CD4-positive, alpha-beta T cell treated with Interleukin-2 at 100 ng/mL for 4 hours (primary cell): ENCODE results near the gene TMPRSS5.

ENCODE experiments used
- DNase-seq: peaks from one replicate; pipeline ENCODE4 v3.0.0-alpha.2; 2020; ENCODE audit warnings: low spot score

Gene TMPRSS5

DNA sequence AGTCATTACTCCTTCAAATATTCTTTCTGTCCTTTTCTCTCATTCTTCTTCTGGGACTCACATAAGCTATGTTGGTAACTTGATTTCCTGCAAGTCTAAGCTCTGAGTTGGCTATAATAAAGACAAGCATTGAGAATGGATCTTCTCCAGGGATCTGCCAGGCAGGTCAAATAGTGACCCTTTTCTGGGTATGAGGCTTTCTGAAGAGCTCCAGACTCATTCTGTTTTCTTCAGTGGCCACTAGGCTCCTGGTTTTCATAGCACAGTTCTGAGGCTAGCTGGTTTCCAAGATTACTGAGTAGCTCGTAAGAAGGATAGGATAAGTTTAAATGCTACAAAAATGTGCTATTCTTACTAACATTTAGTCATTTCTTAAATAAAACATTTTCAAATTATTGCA is 38.3 kb downstream of the TMPRSS5 start:
- no peak for DNase-seq

DNA sequence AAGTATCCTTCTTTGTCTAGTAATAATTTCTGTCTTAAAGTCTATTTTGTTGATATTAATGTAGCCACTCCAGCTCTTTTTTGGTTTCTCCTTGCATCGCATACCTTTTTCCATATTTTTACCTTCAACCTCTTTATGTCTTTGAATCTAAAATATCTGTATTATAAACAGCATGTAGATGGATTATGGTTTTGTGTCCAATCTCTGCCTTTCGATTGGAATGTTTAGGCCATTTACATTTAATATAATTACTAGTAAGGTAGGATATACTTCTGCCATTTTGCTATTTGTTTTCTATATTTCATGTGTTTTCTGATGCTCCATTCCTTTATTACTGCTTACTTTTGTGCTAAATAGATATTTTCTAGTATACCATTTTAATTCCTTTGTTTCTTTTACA is 39.5 kb downstream of the TMPRSS5 start:
- DNase-seq: no peak

DNA sequence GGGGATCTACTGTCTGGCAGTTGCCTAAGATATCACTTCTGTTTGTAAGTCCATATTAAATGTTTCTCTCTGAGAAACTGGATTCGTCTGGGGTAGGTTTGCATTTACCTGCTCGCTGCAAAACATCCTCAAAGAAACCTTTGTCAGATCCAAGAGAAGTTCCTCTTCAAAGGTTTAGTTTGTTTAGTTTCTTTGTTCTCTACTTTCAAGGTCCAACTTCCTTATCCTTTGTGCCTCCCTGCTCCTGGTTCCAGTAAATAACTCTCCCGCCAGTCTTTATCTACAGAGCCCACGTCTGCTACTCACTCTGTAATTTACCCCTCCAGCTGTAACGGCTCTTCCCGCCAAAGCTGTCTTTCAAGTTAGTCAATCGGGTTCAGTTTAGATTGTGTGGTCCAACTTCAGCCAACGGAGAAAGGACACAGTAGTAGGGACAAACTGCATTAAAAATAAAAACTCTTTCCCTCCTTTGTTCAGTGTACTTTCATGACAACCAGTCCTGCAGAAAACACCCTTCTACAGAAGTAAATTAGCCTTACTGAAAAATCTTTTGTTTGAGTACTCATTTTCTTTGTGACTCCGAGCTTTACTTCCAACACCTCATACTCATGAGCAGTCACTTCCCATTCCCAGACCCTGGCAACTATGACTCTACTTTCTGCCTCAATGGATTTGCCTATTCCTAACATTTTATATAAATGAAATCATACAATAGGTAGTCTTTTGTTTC is 41.0 kb downstream of the TMPRSS5 start:
- DNase-seq: no peak

DNA sequence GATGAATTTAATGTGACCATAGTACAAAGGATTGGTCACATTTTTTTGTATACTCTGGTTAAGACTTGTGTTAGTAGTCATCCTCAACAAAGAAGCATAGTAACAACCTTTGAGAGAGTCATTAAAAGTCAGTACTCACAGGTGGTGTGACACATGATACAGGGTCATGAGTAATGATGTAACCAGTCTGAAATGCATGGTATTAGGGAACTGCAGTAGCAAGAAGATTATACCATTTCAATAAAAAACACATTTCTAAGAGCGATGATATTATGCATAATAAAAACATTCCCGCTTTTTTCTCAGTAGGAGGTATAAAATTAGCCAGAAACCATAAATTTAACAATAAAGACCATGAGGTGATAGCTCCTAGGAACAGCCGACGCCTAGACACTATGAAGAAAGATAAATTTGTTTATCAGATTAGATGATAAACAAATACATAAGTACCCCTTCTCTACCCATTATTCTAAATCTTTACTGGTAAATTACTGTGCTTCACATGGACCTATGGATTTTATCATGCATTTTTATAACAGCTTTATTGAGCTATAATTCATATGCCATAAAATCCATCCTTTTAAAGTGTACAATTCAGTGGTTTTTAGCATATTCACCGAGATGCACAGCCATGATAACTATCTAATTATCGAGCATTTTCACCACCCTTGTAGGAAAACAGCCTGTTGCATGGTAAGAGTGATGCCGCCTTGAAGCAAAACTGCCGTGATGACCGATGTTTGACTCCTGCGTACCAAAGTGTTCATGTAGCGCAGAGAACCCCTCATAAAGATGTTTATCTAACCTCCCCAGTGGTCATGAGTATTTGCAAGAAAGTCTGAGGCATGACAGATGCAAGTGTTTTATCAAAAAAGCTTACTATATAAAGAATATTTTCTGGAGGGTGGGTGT is 41.8 kb downstream of the TMPRSS5 start:
- no peak for DNase-seq

DNA sequence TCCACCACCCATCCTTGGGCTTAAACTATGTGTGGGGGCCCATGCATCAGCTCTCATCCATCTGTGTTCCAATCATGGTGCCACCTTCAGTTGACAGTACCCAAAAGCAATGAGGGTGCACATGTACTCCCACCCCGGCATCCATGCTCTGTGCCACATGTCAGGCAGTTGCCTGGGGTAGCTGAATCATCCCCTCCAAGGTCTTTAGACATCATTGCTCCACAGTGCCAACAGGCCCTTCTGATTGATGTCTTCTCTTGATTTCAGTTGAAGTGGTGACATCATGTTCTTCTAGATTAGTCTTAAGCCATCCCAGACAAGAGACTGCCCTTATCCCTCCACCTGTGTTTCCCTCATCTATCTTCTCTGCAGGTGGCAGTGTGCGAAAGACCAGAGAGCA is 42.5 kb downstream of the TMPRSS5 start:
- DNase-seq: no peak

DNA sequence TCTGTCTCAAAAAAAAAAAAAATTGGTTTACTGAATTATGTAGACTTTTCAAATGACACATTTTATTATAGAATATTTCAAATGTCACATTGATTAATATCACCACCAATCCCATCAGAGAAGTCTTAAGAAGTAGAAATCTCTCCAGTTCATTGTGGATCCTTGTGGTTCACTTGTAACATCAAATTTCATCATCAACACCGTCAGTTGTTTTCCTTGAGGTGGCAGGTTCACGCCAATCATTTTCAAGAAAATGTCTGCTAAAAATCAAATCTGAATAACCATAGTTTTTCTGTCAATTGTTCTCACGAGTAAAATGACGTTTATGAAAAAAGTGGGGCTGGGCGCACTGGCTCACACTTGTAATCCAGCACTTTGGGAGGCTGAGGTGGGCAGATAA is 50.3 kb downstream of the TMPRSS5 start:
- no peak for DNase-seq

DNA sequence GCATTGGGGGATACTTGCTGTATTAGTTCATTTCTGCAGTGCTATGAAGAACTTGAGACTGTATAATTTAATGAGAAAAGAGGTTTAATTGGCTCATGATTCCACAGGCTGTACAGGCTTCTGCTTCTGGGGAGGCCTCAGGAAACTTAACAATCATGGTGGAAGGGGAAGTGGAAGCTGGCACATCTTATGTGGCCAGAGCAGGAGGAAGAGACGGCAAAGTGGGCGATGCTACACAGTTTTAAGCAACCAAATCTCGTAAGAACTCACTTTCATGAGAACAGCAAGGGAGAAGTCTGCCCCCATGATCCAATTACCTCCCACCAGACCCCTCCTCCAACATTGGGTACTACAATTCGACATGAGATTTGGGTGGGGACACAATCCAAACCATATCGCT is 55.1 kb downstream of the TMPRSS5 start:
- DNase-seq: no peak

DNA sequence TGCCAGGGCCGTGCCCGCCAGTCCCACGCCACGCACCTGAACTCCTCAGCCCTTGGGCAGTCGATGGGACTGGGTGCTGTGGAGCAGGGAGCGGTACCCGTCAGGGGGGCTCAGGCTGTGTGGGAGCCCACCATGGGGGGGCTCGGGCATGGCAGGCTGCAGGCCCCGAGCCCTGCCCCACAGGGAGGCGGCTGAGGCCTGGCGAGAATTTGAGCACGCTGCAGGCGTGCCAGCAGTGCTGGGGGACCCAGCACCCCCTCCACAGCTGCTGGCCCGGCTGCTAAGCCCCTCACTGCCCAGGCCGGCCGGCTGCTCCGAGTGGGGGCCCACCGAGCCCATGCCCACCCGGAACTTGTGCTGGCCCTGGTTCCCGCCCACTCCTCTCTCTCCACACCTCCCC is 56.8 kb downstream of the TMPRSS5 start:
- DNase-seq: no peak

DNA sequence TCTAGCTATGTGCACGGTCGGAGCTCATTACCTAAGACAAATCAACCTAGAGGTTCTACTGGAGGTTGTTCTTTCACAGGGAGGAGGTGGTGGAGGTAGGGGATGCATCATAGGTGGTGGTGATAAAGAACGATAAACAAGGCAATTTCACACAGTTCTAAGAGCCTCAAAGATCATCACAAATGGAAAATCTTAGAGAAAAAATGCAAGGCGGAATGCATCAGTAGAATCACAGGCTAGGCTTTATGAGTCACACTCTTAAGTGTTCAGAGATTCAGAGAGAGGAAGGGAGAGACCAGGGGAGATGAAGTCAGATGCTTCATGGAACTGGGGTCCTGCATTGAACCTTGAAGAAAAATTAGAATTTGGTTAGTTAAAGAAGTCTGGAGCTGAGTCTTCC is 58.3 kb downstream of the TMPRSS5 start:
- no peak for DNase-seq

DNA sequence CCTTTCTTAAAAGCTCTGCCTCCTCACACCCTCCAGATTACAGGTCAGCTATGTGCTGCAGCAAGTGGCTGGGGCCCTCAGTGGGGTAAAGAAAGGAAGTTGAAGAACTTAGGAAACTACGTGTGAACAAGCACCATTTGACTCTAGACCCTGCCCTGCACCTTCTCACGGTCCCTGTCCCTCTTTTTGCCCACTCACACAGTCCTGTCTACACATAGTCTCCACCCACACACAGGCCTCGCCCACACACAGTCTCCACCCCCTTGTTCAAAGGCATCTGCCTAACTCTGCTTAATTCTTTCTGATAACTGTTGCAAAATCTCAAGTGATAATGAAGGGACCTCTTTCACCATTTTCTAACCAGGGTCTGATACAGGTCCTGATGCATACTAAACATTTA is 59.0 kb downstream of the TMPRSS5 start:
- DNase-seq: no peak

DNA sequence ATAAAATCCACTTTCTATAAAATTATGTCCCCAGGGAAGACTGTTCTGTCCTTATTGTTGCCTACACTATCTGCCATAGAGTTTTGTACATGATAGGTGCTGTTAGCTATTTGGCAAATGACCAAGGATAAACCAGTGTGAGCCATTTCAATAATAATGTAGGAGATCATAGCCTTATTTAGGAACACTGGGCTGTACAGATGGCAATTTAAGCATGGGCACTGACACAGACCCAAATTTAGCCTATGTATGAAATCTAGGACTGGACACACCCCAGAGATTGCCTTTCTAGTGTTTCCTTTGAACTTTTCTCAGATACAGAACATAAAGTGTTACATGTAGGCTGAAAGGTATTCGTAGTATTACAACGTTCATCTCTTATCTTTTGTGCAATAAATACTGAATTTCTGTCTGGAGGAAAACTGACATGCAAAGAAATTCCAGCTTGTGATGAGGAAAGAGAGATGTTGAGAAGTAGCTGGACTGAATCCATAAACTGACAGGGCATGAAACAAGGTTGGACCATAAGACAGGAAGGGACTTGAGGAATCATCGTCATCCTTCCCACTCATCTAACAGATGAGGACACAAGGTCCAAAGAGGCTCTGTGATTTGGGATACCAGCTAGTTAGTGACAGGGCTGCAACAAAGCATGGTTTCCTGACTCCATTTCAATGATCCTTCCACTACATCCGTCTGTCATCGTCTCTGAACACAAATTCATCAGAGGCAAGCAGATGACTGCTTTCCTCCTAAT is 60.3 kb downstream of the TMPRSS5 start:
- DNase-seq: no peak

DNA sequence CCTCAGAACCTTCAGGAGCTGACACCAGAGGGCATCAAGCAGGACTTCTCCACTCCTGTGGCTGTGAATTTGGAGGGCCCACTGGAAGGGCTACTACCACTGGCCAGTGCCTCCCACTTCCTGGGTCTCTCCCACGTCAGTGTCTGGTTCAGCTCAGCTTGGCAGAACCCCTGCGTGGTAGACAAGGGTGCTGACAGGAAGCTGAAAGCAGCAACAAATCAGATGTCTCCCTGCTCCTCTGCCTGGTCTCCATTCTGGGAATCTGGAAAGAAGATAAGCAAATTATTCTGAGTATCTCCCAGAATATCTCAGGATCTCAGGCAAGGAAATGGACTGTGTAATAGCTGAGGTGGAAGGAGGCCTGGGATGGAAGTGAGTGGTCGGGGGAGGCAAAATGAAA is 61.5 kb downstream of the TMPRSS5 start:
- DNase-seq: no peak

DNA sequence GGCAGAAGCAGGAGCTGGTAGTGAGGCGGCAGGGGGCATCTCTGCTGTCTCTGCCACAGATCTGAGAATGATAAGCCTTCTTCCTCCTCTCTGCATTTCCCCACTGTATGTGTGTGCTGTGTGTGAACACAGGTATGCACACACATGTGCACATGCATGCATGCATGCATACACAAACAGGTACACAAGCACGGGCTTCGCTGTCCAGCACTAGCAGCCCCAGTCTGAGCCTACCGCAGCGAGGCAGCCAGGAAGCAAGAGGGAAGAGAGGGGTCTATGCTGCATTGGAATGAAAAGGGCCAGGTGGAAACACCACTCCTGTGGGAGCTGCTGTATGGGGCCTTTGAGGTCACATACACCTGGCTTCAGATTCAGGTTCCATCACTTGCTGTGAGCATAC is 62.4 kb downstream of the TMPRSS5 start:
- DNase-seq: no peak

DNA sequence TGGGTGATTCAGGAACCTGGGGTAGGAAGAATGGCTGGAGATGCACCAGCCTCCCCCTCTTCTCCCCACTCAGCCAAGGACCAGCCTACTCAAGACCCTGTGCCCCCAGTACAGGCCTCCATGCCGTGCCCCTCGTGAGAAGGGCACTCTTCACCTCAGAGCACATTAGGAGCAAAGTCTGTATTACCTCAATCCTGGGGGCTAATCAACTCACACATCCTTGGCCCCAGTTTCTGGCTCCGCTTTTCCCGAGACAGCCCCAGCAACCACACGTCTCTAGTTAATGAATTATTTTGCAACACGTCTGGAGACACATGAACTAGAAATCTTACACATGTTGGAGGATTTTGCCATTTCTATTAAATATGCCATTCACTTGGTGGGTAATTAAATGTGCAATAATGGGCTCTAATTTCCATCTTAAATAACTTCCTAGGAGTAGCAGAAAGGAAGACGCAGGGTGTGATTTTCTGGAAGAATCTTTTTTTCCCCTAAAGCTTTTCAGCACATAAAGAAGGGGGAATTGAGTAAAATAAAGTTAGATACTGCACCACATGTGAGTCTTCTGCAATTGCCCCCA is 63.0 kb downstream of the TMPRSS5 start:
- DNase-seq: no peak

DNA sequence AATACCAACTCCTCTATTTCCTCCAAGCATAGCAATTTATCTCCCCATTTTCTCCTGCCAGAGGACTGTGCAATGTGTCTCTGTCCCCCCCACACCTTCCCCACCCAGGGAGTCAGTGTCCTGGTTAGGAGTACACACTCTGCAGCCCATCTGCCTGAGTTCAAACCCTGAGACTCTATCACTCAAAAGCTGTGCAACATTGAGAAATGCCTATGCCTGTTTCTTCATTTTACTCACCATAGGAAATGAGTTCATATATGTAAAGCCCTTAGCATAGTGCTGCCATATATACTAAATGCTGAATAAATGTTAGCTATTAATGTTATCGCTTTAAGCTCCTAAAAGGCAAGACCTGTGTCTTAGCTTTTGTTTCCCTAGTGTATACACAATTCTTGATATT is 64.0 kb downstream of the TMPRSS5 start:
- no peak for DNase-seq

DNA sequence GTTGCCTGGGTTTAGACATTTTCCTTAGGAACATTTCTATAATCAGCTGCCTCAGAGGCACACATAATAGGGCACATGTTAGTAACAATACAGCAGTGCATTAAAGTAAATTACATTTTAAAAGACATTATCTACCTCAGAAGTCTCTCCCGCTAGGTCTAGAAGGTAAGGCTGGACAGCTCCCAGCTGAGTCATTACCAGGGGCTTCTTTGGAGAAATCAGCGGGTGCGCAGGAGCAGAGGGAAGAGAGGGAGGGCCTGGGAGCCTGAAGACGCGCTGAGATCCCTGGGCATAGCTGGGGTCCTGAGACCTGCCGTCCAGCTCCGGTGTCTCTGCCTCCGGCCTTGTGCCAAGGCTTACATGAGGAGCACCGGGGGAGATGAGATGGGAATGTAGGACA is 67.7 kb downstream of the TMPRSS5 start:
- DNase-seq: no peak

DNA sequence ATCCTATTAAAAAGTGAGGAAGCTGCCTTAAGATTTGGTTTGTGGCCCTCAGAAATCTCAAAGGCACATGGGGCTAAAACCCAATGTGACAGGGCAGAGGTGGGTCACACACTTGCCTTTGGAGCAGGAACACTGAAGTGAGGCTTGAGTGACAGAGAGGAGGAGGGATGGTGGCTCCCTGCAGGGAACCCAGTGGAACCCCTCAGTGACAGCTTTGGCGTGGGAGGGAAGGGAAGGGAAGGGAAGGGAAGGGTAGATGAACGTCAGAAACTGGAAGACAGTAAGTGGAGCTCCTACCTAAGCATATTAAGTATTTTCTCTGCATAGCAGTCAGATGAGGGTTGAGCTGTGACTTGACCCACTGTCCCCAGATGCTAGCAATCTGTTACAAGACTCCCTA is 68.5 kb downstream of the TMPRSS5 start:
- no peak for DNase-seq
